Mesodermal cell (in vitro differentiated cells): ENCODE data around the gene STRN.

Experiments used
- H3K27ac ChIP-seq: 2 replicates; pipeline ENCODE4 v1.7.0; 2013; ENCODE audit warnings: mild to moderate bottlenecking, low read depth, low read length, moderate library complexity; ENCODE audit not compliant: severe bottlenecking
- H3K36me3 ChIP-seq: 2 replicates; pipeline ENCODE4 v1.7.1; 2013; ENCODE audit warnings: mild to moderate bottlenecking, low read length, moderate library complexity; ENCODE audit not compliant: control insufficient read depth, insufficient read depth
- H3K4me1 ChIP-seq: one replicate; pipeline ENCODE4 v1.7.1; 2013; ENCODE audit warnings: mild to moderate bottlenecking, low read length; ENCODE audit not compliant: insufficient read depth, control insufficient read depth, poor library complexity, severe bottlenecking
- H3K4me3 ChIP-seq: 2 replicates; pipeline ENCODE4 v1.7.0; 2013; ENCODE audit warnings: low read length, control low read depth, mild to moderate bottlenecking; ENCODE audit not compliant: insufficient read depth, poor library complexity, severe bottlenecking; ENCODE audit errors: extremely low read depth
- H3K9me3 ChIP-seq: 2 replicates; pipeline ENCODE4 v1.7.1; 2013; ENCODE audit warnings: mild to moderate bottlenecking, low read length, moderate library complexity; ENCODE audit not compliant: control insufficient read depth
- WGBS, 2 experiments: methylation state at CpG; one replicate each; pipeline ENCODE4 v1.1.5; 2013; ENCODE audit warnings: missing lambda C conversion rate in 2 of 2; ENCODE audit not compliant: insufficient coverage in 2 of 2; 5-methylcytosine and 5-hydroxymethylcytosine counted together

The STRN gene

GRCh38 chr2:36878429-36878828 lies 87.9 kb downstream of the STRN start:
- H3K4me1 ChIP-seq: no peaks in the 10 kb centered on the region
- no peaks in the 10 kb centered on the region for H3K9me3 ChIP-seq
- no peak overlapping the region for H3K4me3 ChIP-seq
- peaks cover 53% of the 10 kb centered on the region for H3K36me3 ChIP-seq
- 100% methylated on average over 2 to 3 of the region's 4 CpGs for WGBS, 2 experiments
- no peak overlapping the region for H3K27ac ChIP-seq

DNA sequence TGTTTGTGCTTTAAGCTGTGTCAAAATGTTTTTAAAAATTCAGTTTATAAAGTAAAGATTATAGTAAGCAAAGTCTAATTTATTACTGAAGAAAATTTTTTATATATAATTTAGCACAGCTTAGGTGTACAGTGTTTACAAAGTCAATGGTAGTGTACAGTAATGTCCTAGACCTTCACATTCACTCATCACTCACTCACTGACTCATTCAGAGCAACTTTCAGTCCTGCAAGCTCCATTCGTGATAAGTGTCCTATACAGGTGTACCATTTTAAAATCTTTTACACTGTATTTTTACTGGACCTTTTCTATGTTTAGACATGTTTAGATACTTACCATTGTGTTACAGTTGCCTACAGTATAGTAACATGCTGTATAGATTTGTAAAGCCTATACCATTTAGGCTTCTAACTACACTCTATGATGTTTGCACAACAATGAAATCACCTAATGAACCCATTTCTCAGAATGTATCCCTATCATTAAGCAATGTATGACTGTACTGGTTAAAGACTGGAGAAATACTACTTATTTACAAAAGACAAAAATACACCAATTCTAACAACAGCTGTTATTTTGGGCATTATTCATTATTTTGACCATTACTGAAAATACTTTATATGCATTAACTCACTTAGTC lies 95.1 kb downstream of the STRN start:
- Histone ChIP-seq H3K4me1 (no peaks in the 10 kb centered on the region), H3K9me3 (no peaks in the 10 kb centered on the region), H3K4me3 (no peak overlapping the region), H3K36me3 (peaks cover 48% of the 10 kb centered on the region), H3K27ac (no peak overlapping the region)
- no CpG with 5 or more reads among the region's 1 CpG for WGBS, 2 experiments

GRCh38 chr2:36869606-36870005 lies 96.7 kb downstream of the STRN start:
- Histone ChIP-seq H3K9me3 (no peaks in the 10 kb centered on the region), H3K27ac (no peak overlapping the region), H3K4me1 (no peaks in the 10 kb centered on the region), H3K36me3 (peaks cover 44% of the 10 kb centered on the region), H3K4me3 (no peak overlapping the region)
- no CpG with 5 or more reads among the region's 3 CpGs for WGBS, 2 experiments

GRCh38 chr2:36861896-36862295 lies 104.4 kb downstream of the STRN start:
- Histone ChIP-seq H3K27ac (no peak overlapping the region), H3K4me1 (no peaks in the 10 kb centered on the region), H3K4me3 (no peak overlapping the region), H3K36me3 (peaks cover 46% of the 10 kb centered on the region), H3K9me3 (peaks cover 5% of the 10 kb centered on the region)
- WGBS, 2 experiments: 97% methylated on average over 2 of the region's 2 CpGs; no CpG with 5 or more reads in 1 of the 2 experiments

DNA sequence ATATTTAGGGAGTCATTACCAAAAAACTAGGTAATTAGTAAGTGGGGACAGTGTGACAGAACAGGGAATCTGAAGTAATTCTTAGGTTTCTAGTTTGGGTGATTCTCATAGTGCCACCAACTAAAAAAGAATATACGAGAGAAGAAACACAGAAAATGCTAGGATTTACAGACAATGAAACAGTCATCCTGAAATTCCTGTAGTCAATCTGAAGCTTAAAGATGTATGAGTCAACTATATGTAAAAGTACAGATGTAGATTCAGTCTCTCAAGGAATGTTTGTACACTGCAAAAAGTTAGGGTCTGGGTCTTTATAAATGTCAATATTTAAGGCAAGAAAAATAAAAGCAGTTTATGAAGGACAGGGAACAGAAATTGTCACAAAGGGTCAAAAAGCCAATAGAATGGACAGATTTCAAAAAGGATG lies 107.0 kb downstream of the STRN start:
- WGBS, 2 experiments: no CpG with 5 or more reads among the region's 1 CpG

GRCh38 chr2:36858551-36859365 lies 107.6 kb downstream of the STRN start:
- no peak overlapping the region for H3K27ac ChIP-seq

More for the DNA sequence above, 107.0 kb downstream of the STRN start:
- peaks cover 5% of the 10 kb centered on the region for H3K9me3 ChIP-seq
- H3K4me3 ChIP-seq: no peak overlapping the region
- H3K27ac ChIP-seq: no peak overlapping the region
- no peaks in the 10 kb centered on the region for H3K4me1 ChIP-seq
- peaks cover 40% of the 10 kb centered on the region for H3K36me3 ChIP-seq

DNA sequence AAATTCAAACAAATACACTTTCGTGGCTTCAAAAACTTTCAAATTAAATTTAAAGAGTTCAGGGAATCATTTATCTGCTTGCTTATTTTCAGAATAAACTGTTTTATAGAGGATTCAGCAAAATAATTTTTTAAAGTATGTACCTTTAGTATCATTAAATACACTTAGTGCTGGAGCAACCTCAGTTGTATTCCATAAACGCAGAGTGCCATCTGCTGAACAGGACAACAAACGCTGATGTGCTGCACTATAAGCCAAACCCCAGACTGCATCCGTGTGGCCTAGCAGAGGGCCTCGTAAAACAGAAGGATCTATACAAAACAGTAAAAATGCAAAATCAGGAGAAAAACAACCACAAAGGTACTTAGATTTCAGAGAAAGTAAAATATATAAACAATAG lies 108.6 kb downstream of the STRN start:
- peaks cover 32% of the 10 kb centered on the region for H3K36me3 ChIP-seq
- H3K4me1 ChIP-seq: no peaks in the 10 kb centered on the region
- H3K4me3 ChIP-seq: no peak overlapping the region
- H3K9me3 ChIP-seq: peaks cover 5% of the 10 kb centered on the region
- no peak overlapping the region for H3K27ac ChIP-seq
- WGBS, 2 experiments: 100% methylated on average over 2 to 3 of the region's 5 CpGs

More at GRCh38 chr2:36858551-36859365, 107.6 kb downstream of the STRN start:
- peaks cover 5% of the 10 kb centered on the region for H3K9me3 ChIP-seq
- H3K4me1 ChIP-seq: no peaks in the 10 kb centered on the region
- H3K4me3 ChIP-seq: no peak overlapping the region
- peaks cover 34% of the 10 kb centered on the region for H3K36me3 ChIP-seq

GRCh38 chr2:36855429-36855828 lies 110.9 kb downstream of the STRN start:
- Histone ChIP-seq H3K27ac (no peak overlapping the region), H3K4me1 (no peaks in the 10 kb centered on the region), H3K9me3 (no peaks in the 10 kb centered on the region), H3K36me3 (peaks cover 40% of the 10 kb centered on the region), H3K4me3 (no peak overlapping the region)
- WGBS, 2 experiments: no CpG with 5 or more reads among the region's 2 CpGs

DNA sequence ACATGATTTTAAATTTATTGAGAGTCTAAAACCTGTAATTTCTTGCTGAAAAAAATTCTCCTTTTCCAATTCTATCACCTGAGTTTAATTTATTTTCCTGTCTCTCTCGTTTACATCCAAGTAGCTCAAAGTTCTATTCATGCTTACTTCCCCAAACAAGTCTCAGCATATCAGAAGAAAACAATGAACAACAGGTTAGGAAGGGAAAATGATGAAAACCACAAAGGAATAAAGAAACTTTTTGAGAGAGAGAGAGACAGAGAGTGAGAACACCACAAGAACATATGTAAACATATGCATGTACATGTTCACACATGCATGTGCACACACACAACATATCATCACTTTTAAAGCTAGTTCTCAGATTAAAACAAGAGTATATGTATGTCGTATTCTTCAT lies 112.1 kb downstream of the STRN start:
- H3K9me3 ChIP-seq: no peaks in the 10 kb centered on the region
- no peak overlapping the region for H3K27ac ChIP-seq
- H3K36me3 ChIP-seq: peaks cover 48% of the 10 kb centered on the region
- no peak overlapping the region for H3K4me3 ChIP-seq
- WGBS, 2 experiments: no CpG with 5 or more reads among the region's 2 CpGs
- no peaks in the 10 kb centered on the region for H3K4me1 ChIP-seq

DNA sequence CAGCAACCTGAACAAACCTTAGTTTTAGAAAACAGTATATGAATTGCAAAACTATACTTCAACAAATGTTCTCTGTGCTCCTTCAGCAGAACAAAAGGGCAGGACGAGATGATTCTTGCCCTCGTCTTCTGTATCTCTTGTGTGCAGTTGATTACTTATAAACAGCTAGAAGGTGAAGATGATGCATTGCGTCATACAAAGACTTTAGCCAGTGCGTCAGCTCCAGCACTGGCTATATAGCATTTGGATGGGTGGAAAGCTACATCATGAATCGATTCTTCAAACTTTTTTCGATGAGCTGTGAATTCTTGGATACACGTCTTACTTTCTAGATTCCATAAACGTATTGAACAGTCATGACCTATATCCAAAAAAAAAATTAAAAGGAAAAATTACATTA lies 117.1 kb downstream of the STRN start:
- Histone ChIP-seq H3K36me3 (peaks cover 27% of the 10 kb centered on the region), H3K9me3 (no peaks in the 10 kb centered on the region), H3K4me1 (no peaks in the 10 kb centered on the region), H3K27ac (no peak overlapping the region), H3K4me3 (no peak overlapping the region)
- WGBS, 2 experiments: 93% methylated on average over 3 to 5 of the region's 8 CpGs

DNA sequence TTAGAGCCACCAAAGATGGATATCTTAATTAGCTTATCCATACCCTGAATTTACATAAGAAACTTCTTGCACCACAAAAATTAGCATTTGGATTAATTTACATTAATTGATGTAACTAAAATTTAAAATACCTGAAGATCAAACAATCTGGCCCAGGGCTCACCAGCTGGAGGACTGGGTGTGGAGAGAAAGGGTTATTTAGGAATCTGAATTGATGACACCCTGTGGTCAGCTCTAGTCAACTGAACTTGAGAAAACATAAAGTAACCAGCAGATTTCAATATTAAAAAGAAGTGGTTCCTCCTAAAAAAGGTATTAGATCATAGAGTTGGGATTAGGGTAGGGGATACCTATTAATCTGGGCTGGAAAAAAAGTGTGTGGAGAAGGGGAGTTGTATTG lies 122.5 kb downstream of the STRN start:
- Histone ChIP-seq H3K9me3 (no peaks in the 10 kb centered on the region), H3K36me3 (peaks cover 7% of the 10 kb centered on the region), H3K27ac (no peak overlapping the region), H3K4me3 (no peak overlapping the region), H3K4me1 (no peaks in the 10 kb centered on the region)
